Non-pigmented ciliary epithelial cell (primary cell): ENCODE measurements around the gene SORBS1.

ENCODE experiments used
- DNase-seq: peaks from one replicate; pipeline ENCODE4 v3.0.0-alpha.2; 2010; ENCODE audit warnings: low read depth

Gene SORBS1

GRCh38 chr10:95289003-95289920 lies 271.9 kb downstream of the SORBS1 start:
- no peak for DNase-seq

GRCh38 chr10:95288303-95288702 lies 272.9 kb downstream of the SORBS1 start:
- DNase-seq = no peak

GRCh38 chr10:95287281-95287680 lies 273.9 kb downstream of the SORBS1 start:
- DNase-seq = no peak

GRCh38 chr10:95286707-95287106 lies 274.5 kb downstream of the SORBS1 start:
- DNase-seq = no peak

GRCh38 chr10:95285556-95285955 lies 275.6 kb downstream of the SORBS1 start:
- DNase-seq = no peak

- no peak for DNase-seq
Measured at GRCh38 chr10:95284807-95285206, 276.4 kb downstream of the SORBS1 start.

- no peak for DNase-seq
Measured at GRCh38 chr10:95282107-95282506, 279.1 kb downstream of the SORBS1 start.

- no peak for DNase-seq
Measured at GRCh38 chr10:95281206-95281605, 280.0 kb downstream of the SORBS1 start.

GRCh38 chr10:95280637-95281036 lies 280.5 kb downstream of the SORBS1 start:
- no peak for DNase-seq

- no peak for DNase-seq
Measured at GRCh38 chr10:95279042-95279820, 281.9 kb downstream of the SORBS1 start.

GRCh38 chr10:95278061-95278988 lies 282.8 kb downstream of the SORBS1 start:
- DNase-seq = no peak

- DNase-seq = no peak
Measured at GRCh38 chr10:95277614-95278013, 283.6 kb downstream of the SORBS1 start.

GRCh38 chr10:95277201-95277570 lies 284.0 kb downstream of the SORBS1 start:
- no peak for DNase-seq

GRCh38 chr10:95276367-95277200 lies 284.6 kb downstream of the SORBS1 start:
- no peak for DNase-seq

GRCh38 chr10:95275726-95276366 lies 285.3 kb downstream of the SORBS1 start:
- no peak for DNase-seq

- DNase-seq = no peak
Measured at GRCh38 chr10:95273393-95274312, 287.5 kb downstream of the SORBS1 start.

- peak; percentile 73 for DNase-seq
Measured at GRCh38 chr10:95268438-95268837, 292.7 kb downstream of the SORBS1 start.

- DNase-seq = no peak
Measured at GRCh38 chr10:95267251-95267650, 293.9 kb downstream of the SORBS1 start.

GRCh38 chr10:95266674-95267095 lies 294.5 kb downstream of the SORBS1 start:
- peak; percentile 94 for DNase-seq
